Retinal pigment epithelial cell (primary cell): ENCODE data around the gene FAS.
A peak's percentile ranks its signal among the peaks of the same experiment; 100 is the strongest.
"Not testable (repeated sequence)": the region's sequence is repeated elsewhere in the genome, so short reads cannot be mapped to it uniquely, and the experiment has no call there.

Experiments used
- DNase-seq: peaks from one replicate; pipeline ENCODE4 v3.0.0-alpha.2; 2010; ENCODE audit warnings: low read depth
- H3K4me3 ChIP-seq: 2 replicates; pipeline ENCODE4 v1.5.1; 2011; ENCODE audit warnings: mild to moderate bottlenecking, low read length, control low read depth, moderate library complexity
- TF ChIP-seq, protein P1 (sequence below): conservative IDR thresholded peaks from 2 replicates; pipeline ENCODE4 v1.5.1; 2011; ENCODE audit warnings: low read depth, low read length, control low read depth, inconsistent platforms

The FAS gene

DNA sequence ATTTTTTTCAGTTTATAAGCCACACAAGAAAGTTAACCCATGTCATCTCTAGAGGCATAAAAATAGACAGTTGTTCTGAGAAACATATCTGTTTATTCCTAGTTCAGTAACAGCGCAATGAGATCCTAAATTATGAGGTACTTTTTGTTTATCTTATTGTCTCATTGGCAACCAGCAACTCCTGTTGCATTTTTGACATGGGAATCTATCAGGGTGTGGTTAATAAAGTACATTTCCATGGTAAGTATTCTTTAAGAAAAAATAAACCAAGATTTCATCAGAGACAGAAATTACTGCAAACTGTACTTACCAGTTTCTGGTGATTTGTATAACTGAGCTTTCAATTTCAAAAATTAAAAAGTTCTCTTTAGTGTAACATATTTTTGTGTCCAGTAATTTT, 9.0 kb downstream of the FAS start:
- TF ChIP-seq, protein P1, sequence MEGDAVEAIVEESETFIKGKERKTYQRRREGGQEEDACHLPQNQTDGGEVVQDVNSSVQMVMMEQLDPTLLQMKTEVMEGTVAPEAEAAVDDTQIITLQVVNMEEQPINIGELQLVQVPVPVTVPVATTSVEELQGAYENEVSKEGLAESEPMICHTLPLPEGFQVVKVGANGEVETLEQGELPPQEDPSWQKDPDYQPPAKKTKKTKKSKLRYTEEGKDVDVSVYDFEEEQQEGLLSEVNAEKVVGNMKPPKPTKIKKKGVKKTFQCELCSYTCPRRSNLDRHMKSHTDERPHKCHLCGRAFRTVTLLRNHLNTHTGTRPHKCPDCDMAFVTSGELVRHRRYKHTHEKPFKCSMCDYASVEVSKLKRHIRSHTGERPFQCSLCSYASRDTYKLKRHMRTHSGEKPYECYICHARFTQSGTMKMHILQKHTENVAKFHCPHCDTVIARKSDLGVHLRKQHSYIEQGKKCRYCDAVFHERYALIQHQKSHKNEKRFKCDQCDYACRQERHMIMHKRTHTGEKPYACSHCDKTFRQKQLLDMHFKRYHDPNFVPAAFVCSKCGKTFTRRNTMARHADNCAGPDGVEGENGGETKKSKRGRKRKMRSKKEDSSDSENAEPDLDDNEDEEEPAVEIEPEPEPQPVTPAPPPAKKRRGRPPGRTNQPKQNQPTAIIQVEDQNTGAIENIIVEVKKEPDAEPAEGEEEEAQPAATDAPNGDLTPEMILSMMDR, result no peak
- no peak overlapping the region for H3K4me3 ChIP-seq
- no peak for DNase-seq

DNA sequence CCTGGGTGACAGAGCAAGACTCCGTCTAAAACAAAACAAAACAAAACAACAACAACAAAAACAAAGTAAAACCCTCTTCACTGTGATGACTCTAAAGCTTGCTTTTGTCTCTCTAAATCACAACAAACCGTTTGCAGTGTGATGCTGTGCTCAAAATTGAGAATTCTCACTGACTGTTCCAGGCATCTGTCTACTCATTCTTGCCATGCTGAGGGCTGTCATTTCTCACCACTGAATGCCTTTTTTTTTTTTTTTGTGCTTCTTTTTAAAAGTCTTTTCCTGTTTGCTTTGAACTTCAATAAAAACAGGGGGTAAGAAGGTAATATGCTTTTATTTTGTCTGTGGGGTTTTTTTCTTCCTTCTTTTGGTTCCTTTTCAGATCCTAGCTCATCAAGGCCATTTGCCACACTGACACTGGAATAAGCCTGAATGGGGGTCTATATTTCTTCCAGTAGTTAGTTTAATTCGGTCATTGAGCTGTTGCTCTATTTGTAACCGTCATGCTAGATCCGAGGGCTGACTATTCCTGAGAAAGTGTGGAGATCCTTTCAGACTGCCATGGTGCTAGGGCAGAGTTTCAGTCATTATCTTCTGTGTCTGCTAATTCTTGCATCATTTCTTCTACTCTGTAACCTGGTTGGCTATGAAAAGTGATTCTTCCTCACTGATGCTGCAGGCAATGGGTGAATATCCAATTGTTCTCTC, 10.6 kb downstream of the FAS start:
- no peak overlapping the region for H3K4me3 ChIP-seq

DNA sequence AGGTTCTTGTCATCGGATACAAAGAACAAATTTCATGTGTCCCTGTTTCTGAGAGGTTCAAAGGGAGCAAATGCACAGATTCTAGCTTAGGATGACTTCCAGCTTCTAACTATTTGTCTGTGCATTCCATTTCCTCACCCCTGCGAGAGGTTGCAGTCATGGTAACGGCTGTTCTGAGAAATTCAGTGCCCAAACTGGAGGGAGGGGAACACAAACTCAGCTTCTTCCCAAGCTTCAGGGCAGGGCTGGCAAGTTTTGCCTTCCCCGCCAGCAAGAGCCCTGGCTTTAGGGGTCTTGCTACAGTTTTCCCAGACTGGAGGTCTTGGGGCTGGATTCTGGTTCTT, 11.1 kb downstream of the FAS start:
- TF ChIP-seq, protein P1, result no peak
- no peak for DNase-seq

More for the DNA sequence above, 10.6 kb downstream of the FAS start:
- TF ChIP-seq, protein P1, result no peak
- DNase-seq, result no peak

DNA sequence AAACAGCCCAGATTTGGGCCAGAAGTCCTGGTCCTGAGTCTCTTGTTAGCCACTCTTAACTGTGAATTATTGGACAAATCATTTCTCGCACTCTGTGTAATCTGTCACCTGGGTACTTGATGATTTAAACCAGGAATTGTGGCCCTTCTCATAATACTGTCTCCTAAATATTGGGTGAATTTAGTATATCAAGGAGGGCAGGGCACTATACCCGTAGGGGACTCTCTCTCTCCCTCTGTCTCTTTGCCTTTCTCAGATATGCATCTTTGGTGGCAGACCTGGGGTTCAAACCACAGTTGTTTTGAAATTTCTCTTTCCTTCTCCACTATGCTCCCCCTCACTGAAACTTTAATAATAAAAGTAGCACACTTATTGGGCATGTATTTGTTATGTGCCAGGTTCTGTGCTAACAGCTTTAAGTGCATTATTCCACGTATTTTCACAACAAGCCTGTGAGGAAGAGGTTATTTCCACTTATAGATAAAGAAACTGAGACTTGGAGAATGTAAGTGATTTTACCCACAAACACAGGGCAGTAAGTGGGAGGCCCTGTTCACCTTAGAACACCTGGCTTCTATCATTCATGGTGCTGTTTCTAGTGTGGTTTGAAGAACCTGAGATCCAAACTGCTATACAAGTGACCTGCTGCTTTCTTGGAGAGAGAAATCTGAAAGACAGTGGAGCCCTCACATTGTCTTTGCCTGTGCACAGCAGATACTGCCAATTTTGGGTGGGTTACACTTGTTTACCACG, 11.8 kb downstream of the FAS start:
- no peak overlapping the region for H3K4me3 ChIP-seq
- TF ChIP-seq, protein P1, result no peak
- no peak for DNase-seq

More for the DNA sequence above, 11.1 kb downstream of the FAS start:
- no peak overlapping the region for H3K4me3 ChIP-seq

DNA sequence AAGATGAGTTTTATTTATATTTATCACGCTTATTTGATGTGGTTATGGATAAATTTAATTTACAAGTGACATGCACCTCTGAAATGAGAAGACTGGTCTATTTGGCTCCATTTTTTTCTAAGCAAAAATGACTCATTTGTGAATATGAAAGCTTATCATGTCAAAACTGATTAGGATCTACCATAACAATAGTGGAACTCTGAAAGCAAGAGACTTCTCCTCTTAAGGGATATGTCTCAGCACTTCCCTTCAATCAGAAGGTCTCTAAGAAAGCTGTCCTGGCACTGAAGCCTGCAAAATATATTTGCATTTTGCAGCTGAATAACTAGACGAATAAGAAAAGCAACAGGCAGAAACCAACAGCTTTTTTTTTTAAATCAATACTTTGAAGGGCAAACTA, 12.7 kb downstream of the FAS start:
- DNase-seq, result peak; percentile 33
- H3K4me3 ChIP-seq, result no peak overlapping the region
- TF ChIP-seq, protein P1, result no peak

DNA sequence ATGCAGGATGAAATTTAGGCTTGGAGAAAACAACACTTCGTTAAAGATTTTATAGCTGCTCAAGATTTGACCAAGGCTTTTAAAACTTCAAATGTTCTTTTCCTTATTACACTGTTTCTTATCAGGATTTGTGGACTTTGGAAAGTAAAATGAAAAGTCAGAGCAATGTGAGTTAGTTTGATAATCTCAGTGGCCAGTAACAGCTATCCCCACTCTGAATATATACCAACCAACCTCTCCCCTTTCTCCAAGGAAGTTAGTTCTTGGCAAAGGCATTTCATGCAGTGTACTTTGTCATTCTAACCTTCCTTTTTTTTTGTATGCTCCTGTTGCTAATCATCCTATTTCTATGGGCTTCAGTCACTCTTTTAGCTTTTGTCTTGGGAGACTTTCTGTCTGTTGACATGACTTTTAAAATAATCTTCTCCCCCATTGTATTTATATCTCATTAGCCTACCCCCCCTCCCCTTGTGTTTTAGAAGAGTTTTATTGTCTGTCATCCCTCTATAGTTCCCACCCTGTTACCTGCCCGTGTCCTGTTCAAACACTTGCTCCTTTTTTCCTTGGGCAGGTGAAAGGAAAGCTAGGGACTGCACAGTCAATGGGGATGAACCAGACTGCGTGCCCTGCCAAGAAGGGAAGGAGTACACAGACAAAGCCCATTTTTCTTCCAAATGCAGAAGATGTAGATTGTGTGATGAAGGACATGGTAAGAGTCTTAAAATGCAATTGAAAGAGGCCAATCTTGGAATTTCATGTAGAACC, 16.7 kb downstream of the FAS start:
- H3K4me3 ChIP-seq, result no peak overlapping the region
- no peak for DNase-seq
- TF ChIP-seq, protein P1, result no peak

DNA sequence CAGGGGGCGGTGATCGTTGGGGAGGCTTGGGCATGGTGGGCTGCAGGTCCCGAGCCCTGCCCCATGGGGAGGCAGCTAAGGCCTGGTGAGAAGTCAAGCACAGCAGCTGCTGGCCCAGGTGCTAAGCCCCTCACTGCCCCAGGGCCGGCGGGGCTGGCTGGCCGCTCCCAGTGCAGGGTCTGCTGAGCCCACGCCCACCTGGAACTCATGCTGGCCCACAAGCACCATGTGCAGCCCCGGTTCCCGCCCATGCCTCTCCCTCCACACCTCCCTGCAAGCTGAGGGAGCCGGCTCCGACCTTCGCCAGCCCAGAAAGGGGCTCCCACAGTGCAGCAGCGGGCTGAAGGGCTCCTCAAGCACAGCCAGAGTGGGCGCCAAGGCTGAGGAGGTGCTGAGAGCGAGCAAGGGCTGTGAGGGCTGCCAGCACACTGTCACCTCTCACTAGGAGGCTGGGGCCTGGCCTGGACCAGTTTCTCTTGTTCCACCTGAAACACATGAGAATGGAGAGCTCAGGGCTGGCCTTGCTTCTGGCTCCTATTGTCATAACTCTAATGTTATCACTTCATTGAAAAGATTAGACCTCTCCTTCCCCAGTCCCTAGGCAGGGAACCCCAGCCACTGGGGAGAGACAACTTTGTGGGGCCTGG, 28.2 kb downstream of the FAS start:
- DNase-seq, result not testable (repeated sequence)

More for the DNA sequence above, 28.2 kb downstream of the FAS start:
- not testable (repeated sequence) for H3K4me3 ChIP-seq
